GM18498 (cell line): Measurements from ENCODE around the gene SSRP1.

Experiments used
- ATAC-seq: cut with Tn5 transposase; IDR thresholded peaks from one replicate; pipeline ENCODE4 v1.9.1; 2021; ENCODE audit warnings: mild to moderate bottlenecking, moderate library complexity; ENCODE audit not compliant: unreplicated experiment

The SSRP1 gene

GRCh38 chr11:57276169-57276970 is 59.3 kb downstream of the SSRP1 start:
- no peak for ATAC-seq
